Measurements from ENCODE around the gene ADM2. TPM values are rescaled to one million over a fixed set of nuclear protein-coding genes. Genes with fewer than 3 reads are reported as not detected.

Gene ADM2
- total and polyA plus RNA-seq, 2 of the 13 experiments (the other 11 are each of a cell fraction or from before 2014, with no cell fraction given) = 1.2 to 3.0 TPM

- no peak for TF ChIP-seq ZNF512 (CRISPR knock-in tag; IDR thresholded peaks at IDR 0.05)
- TF ChIP-seq POLR2G (IDR thresholded peaks at IDR 0.05; ENCODE audit: low read depth, low read length) = 0 out of 2 replicates have a peak, but pooled peaks have one; percentile 6
- peak; percentile 86 for TF ChIP-seq ZBTB14 (CRISPR knock-in tag; IDR thresholded peaks at IDR 0.05)
- peak; percentile 34; the same call in 1 of the 2 replicates for TF ChIP-seq ZNF501 (CRISPR knock-in tag; IDR thresholded peaks at IDR 0.05)
- TF ChIP-seq AKAP8 (CRISPR knock-in tag; IDR thresholded peaks at IDR 0.05) = 0 out of 2 replicates have a peak, but pooled peaks have one; percentile 22
- no peak for TF ChIP-seq RBAK (CRISPR knock-in tag; IDR thresholded peaks at IDR 0.05)
- 0 out of 2 replicates have a peak, but pooled peaks have one; percentile 15 for TF ChIP-seq IKZF5 (CRISPR knock-in tag; IDR thresholded peaks at IDR 0.05)
- 0 out of 2 replicates have a peak, but pooled peaks have one; percentile 35 for TF ChIP-seq ESRRA (CRISPR knock-in tag; IDR thresholded peaks at IDR 0.05; ENCODE audit: low read depth)
- TF ChIP-seq ZNF776 (CRISPR knock-in tag; IDR thresholded peaks at IDR 0.05) = 0 out of 2 replicates have a peak, but pooled peaks have one; percentile 41
- peak; percentile 51; the same call in 1 of the 2 replicates for TF ChIP-seq MAX (IDR thresholded peaks at IDR 0.05)
- 0 out of 2 replicates have a peak, but pooled peaks have one; percentile 27 for TF ChIP-seq ZNF138 (CRISPR knock-in tag; IDR thresholded peaks at IDR 0.05; ENCODE audit: low read depth)
- TF ChIP-seq ATF3 (CRISPR knock-in tag; IDR thresholded peaks at IDR 0.05) = no peak
- TF ChIP-seq DNMT1 (CRISPR knock-in tag; IDR thresholded peaks at IDR 0.05) = 0 out of 2 replicates have a peak, but pooled peaks have one; percentile 24
- no peak for TF ChIP-seq TFDP1 (CRISPR knock-in tag; IDR thresholded peaks at IDR 0.05; ENCODE audit: borderline replicate concordance)
- 0 out of 2 replicates have a peak, but pooled peaks have one; percentile 39 for TF ChIP-seq ZNF782 (CRISPR knock-in tag; IDR thresholded peaks at IDR 0.05; ENCODE audit: borderline replicate concordance)
- no peak for TF ChIP-seq ZNF878 (CRISPR knock-in tag; IDR thresholded peaks at IDR 0.05)
- no peak for TF ChIP-seq ZNF276 (CRISPR knock-in tag; IDR thresholded peaks at IDR 0.05; ENCODE audit: low read depth)
- TF ChIP-seq ZBTB3 (CRISPR knock-in tag; IDR thresholded peaks at IDR 0.05; ENCODE audit: borderline replicate concordance, low read depth) = no peak
- no peak for TF ChIP-seq RAD21 (CRISPR knock-in tag; IDR thresholded peaks at IDR 0.05)
- TF ChIP-seq HNRNPK (IDR thresholded peaks at IDR 0.05; ENCODE audit: low read depth, low read length, poor library complexity, severe bottlenecking) = peak; percentile 70
- 0 out of 2 replicates have a peak, but pooled peaks have one; percentile 2 for TF ChIP-seq NFKB2 (CRISPR knock-in tag; IDR thresholded peaks at IDR 0.05; ENCODE audit: borderline replicate concordance)
- 0 out of 2 replicates have a peak, but pooled peaks have one; percentile 27 for TF ChIP-seq ZNF747 (CRISPR knock-in tag; IDR thresholded peaks at IDR 0.05; ENCODE audit: borderline replicate concordance)
These were observed 50.2 kb downstream of the ADM2 start (continued) for GRCh38 chr22:50531546-50531961.

Data from HepG2 (cell line).